Sigmoid colon (tissue), 4 donors: ENCODE data around the gene SPTBN2.

Experiments used
- EP300 ChIP-seq, 4 donors: sonication (generic); formaldehyde crosslinking; IDR thresholded peaks; one replicate each; pipeline ENCODE4 v1.6.1; 2017; ENCODE audit warnings: antibody characterized with exemption in 4 of 4
- POLR2A ChIP-seq, 2 donors: fragments of 450-650 bp; IDR thresholded peaks; one replicate each; pipeline ENCODE4 v1.6.1; 2016; ENCODE audit warnings: antibody characterized with exemption in 2 of 2, mild to moderate bottlenecking in 2 of 2, moderate library complexity in 2 of 2
- TF ChIP-seq, protein P1 (sequence below), 4 experiments: fragments of 450-650 bp in 3 of 4; fragments of 200-600 bp in 1 of 4; IDR thresholded peaks; one replicate each; pipeline ENCODE4 v1.5.1; 2016 to 2019; ENCODE audit warnings: antibody characterized with exemption in 4 of 4, mild to moderate bottlenecking in 3 of 4, moderate library complexity in 2 of 4

DNA sequence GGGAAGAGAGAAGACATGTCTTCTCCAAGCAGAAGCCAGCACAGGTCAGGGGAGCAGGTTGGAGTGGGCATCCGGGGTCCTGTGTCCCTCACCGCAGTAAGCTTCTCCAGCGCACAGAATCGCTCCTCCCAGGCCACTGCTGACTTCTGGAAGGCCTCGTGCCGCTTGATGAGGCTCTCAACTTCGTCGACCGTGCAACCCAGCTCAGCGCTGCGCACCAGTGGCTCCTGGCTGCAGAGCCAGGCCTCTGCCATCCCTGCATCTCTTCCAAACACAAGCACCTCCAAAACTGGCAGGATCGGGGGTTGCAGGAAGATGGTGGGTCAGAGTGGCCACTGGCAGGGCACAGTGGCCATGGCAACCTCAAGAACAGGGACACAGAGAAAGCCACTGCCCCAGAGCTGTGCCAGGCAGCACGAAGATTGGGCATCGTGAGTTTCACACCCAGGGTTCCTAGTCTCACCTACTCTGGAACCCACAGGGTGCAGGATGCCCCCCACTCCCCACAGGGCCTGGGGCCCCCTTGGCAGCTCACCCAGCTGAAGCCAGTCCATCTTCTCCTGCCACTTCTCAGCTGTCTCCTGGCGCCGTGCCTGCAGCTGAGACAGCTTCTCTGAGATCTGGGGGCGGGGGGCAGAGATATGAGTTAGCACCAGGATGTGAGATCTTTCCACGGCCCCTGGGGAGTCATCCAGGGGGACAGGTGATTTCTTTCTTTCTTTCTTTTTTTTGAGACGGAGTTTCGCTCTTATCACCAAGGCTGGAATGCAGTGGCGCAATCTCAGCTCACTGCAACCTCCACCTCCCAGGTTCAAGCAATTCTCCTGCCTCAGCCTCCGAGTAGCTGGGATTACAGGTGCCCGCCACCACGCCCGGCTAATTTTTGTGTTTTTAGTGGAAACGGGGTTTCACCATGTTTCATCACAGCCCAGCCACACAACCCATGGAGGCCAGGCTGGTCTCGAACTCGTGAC, 40.2 kb downstream of the SPTBN2 start:
- TF ChIP-seq POLR2A (IDR thresholded peaks at IDR 0.05) = no peak
- TF ChIP-seq, protein P1, sequence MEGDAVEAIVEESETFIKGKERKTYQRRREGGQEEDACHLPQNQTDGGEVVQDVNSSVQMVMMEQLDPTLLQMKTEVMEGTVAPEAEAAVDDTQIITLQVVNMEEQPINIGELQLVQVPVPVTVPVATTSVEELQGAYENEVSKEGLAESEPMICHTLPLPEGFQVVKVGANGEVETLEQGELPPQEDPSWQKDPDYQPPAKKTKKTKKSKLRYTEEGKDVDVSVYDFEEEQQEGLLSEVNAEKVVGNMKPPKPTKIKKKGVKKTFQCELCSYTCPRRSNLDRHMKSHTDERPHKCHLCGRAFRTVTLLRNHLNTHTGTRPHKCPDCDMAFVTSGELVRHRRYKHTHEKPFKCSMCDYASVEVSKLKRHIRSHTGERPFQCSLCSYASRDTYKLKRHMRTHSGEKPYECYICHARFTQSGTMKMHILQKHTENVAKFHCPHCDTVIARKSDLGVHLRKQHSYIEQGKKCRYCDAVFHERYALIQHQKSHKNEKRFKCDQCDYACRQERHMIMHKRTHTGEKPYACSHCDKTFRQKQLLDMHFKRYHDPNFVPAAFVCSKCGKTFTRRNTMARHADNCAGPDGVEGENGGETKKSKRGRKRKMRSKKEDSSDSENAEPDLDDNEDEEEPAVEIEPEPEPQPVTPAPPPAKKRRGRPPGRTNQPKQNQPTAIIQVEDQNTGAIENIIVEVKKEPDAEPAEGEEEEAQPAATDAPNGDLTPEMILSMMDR (IDR thresholded peaks at IDR 0.05) = no peak
- TF ChIP-seq EP300 (IDR thresholded peaks at IDR 0.05) = no peak
